Thoracic aorta (tissue), 2 donors: ENCODE results near the gene ESF1. TPM values are rescaled to one million over a fixed set of nuclear protein-coding genes. Genes with fewer than 3 reads are reported as not detected.

Experiments used
- ATAC-seq: fragments of 150-250 bp; one replicate; pipeline ENCODE4 v1.8.0; 2017; ENCODE audit warnings: low read depth; ENCODE audit not compliant: insufficient number of reproducible peaks, low FRiP score
- DNase-seq: peaks from one replicate; pipeline ENCODE4 v3.0.0-alpha.2; 2020; ENCODE audit warnings: low spot score
- H3K27ac ChIP-seq, 2 donors: fragments of 200-600 bp; sonication (generic); 1 replicate in 1 of 2; 2 replicates in 1 of 2; pipeline ENCODE4 v1.5.1; 2016; ENCODE audit warnings: mild to moderate bottlenecking in 2 of 2, moderate library complexity in 2 of 2
- H3K27me3 ChIP-seq: fragments of 200-600 bp; sonication (generic); replicated peaks from 2 replicates; pipeline ENCODE4 v1.6.0; 2016; ENCODE audit warnings: mild to moderate bottlenecking; ENCODE audit not compliant: insufficient read depth
- H3K36me3 ChIP-seq: fragments of 200-600 bp; sonication (generic); one replicate; pipeline ENCODE4 v1.5.1; 2016
- H3K4me1 ChIP-seq, 2 donors: fragments of 200-600 bp; sonication (generic); 1 replicate in 1 of 2; 2 replicates in 1 of 2; pipeline versions ENCODE4 v1.5.1 to v1.6.0; 2016; ENCODE audit warnings: low read depth in 2 of 2, mild to moderate bottlenecking in 1 of 2; ENCODE audit not compliant: control insufficient read depth in 1 of 2
- H3K4me3 ChIP-seq: fragments of 200-600 bp; sonication (generic); 2 replicates; pipeline ENCODE4 v1.5.1; 2016; ENCODE audit warnings: mild to moderate bottlenecking
- H3K9me3 ChIP-seq: fragments of 200-600 bp; sonication (generic); 2 replicates; pipeline ENCODE4 v1.5.1; 2016
- total RNA-seq, 2 donors: library from RNA; depleted of rRNA; stranded (reverse); fragments of >200 nt; gene quantifications; one replicate each; pipeline versions ENCODE4 v1.1.0 to v1.2.3, GENCODE V29; 2016
- TF ChIP-seq, protein P1 (sequence below): fragments of 200-600 bp; sonication (generic); IDR thresholded peaks from one replicate; pipeline ENCODE4 v1.5.1; 2019; ENCODE audit warnings: antibody characterized with exemption

ESF1 gene
- total RNA-seq, 2 donors from 2014 or later = 9.2 to 22.8 TPM

DNA sequence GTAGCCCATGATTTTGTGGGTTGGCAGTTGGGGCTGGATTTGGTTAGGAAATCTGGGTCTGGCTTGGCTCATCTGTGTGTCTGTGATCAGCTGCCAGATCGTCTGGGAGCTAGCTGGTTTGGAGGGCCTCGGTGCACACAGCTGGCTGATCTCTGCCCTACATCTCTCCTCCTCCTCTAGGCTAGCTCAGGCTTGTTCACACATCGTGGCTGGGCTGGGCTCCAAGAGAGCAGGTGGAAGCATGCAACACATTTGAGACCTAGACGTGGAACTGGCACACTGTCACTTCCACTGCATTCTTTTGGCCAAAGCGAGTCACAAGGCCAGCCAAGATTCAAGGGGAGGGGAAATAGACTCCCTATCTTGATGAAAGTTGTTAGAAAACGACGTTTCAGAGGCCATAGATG lies 16.0 kb upstream of the ESF1 start:
- no peaks in the 10 kb centered on the region for H3K9me3 ChIP-seq
- TF ChIP-seq, protein P1, sequence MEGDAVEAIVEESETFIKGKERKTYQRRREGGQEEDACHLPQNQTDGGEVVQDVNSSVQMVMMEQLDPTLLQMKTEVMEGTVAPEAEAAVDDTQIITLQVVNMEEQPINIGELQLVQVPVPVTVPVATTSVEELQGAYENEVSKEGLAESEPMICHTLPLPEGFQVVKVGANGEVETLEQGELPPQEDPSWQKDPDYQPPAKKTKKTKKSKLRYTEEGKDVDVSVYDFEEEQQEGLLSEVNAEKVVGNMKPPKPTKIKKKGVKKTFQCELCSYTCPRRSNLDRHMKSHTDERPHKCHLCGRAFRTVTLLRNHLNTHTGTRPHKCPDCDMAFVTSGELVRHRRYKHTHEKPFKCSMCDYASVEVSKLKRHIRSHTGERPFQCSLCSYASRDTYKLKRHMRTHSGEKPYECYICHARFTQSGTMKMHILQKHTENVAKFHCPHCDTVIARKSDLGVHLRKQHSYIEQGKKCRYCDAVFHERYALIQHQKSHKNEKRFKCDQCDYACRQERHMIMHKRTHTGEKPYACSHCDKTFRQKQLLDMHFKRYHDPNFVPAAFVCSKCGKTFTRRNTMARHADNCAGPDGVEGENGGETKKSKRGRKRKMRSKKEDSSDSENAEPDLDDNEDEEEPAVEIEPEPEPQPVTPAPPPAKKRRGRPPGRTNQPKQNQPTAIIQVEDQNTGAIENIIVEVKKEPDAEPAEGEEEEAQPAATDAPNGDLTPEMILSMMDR = no peak
- peaks cover 20% of the 10 kb centered on the region for H3K36me3 ChIP-seq
- no peaks in the 10 kb centered on the region for H3K27me3 ChIP-seq
- ATAC-seq (peak; percentile 20), DNase-seq (peak; percentile 6)
- no peak overlapping the region for H3K27ac ChIP-seq
- no peak overlapping the region for H3K4me3 ChIP-seq
- peaks cover 4 to 9% of the 10 kb centered on the region in 2 donors for H3K4me1 ChIP-seq

DNA sequence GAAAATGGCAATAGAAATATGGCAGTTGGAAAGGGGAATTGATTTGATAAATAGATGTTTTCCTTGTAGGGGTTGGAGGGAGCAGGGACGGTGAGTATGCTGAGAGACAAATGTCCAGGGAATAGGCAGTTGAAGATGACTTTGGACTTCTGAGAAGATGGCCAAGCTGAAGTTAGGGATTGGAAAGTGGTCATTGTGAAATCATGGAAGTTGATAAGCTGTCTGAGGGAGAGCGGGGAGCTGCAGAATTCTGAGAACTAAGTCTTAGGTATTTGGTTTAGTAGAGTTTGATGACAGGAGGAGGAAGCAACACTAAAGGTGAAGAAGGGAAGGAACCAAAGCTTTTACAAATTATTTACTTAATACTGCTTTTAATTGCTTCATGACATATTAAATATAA lies 15.3 kb upstream of the ESF1 start:
- no peaks in the 10 kb centered on the region for H3K27me3 ChIP-seq
- ATAC-seq = no peak
- H3K9me3 ChIP-seq = no peaks in the 10 kb centered on the region
- H3K4me1 ChIP-seq = peaks cover 4 to 9% of the 10 kb centered on the region in 2 donors
- DNase-seq = no peak
- H3K4me3 ChIP-seq = no peak overlapping the region
- no peak overlapping the region for H3K27ac ChIP-seq
- peaks cover 27% of the 10 kb centered on the region for H3K36me3 ChIP-seq
- TF ChIP-seq, protein P1 = no peak

DNA sequence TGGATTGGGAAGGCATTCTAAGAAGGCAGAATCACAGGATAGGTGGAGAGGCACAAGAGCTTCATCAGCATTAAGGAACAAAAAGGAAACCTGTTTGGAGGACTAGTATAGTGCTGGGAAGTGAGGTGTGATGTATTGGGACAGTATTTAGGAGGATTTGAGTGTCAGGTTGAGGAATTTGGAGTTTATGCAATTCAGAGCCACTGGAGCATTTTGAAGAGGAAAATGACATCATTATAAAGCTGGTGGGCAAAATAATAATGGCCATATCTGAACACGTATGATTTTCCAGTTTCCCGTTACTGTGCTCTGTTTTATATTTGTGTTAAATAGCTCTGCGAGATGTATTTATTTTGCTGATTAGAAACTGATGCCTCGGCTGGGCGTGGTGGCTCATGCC lies 14.3 kb upstream of the ESF1 start:
- Histone ChIP-seq H3K27ac (no peak overlapping the region), H3K4me1 (peaks cover 4 to 9% of the 10 kb centered on the region in 2 donors), H3K4me3 (no peak overlapping the region), H3K9me3 (no peaks in the 10 kb centered on the region), H3K36me3 (peaks cover 35% of the 10 kb centered on the region), H3K27me3 (no peaks in the 10 kb centered on the region)
- DNase-seq = no peak
- ATAC-seq = no peak
- TF ChIP-seq, protein P1 = no peak

DNA sequence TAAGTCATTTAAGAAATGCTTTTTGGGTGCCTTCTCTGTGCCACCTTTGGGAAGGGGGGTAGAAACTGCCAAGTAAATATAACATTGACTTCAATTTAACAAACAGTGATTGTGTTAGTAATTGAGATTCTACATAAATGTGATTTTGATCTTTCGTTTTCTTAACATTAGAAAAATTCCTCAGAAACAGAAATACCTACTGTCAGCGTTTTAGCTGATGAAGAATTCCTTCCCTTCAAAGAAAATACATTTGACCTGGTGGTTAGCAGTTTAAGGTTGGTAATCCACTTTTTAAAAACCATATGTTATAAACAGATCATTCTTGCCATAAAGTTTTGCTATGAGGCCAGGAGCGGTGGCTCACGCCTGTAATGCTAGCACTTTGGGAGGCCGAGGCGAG lies 9.9 kb upstream of the ESF1 start:
- peaks cover 35% of the 10 kb centered on the region for H3K36me3 ChIP-seq
- DNase-seq (no peak), ATAC-seq (no peak)
- H3K4me1 ChIP-seq = no peaks in the 10 kb centered on the region
- no peaks in the 10 kb centered on the region for H3K9me3 ChIP-seq
- H3K27me3 ChIP-seq = no peaks in the 10 kb centered on the region
- no peak overlapping the region for H3K27ac ChIP-seq
- H3K4me3 ChIP-seq = no peak overlapping the region
- TF ChIP-seq, protein P1 = no peak

DNA sequence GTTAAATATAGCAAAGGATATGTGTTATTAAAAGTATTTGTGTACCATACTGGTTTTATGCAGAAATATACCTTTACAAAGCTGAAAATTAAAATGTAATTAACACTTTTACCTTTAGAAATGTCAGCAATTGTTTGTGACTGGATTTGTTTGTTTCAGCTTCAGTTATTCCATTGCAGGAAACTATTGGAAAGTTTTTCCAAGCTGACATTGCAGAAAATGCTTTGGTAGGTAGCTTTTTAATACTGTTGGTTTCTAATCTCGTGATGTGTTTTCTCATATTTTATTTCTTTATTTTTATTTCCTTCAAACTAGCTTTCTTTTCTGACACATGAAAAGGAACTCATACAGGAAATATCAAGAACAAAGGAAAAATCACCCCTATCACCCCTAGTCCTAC lies 8.3 kb upstream of the ESF1 start:
- no peaks in the 10 kb centered on the region for H3K9me3 ChIP-seq
- no peak for ATAC-seq
- no peaks in the 10 kb centered on the region for H3K4me1 ChIP-seq
- no peak for DNase-seq
- H3K36me3 ChIP-seq = peaks cover 35% of the 10 kb centered on the region
- TF ChIP-seq, protein P1 = no peak
- no peak overlapping the region for H3K4me3 ChIP-seq
- no peak overlapping the region for H3K27ac ChIP-seq
- no peaks in the 10 kb centered on the region for H3K27me3 ChIP-seq
